Body of pancreas (tissue), 4 donors: Measurements from ENCODE around the gene SMIM28.

Experiments used
- POLR2A ChIP-seq, 3 donors: fragments of 450-650 bp; IDR thresholded peaks; one replicate each; pipeline ENCODE4 v1.6.1; 2016; ENCODE audit warnings: antibody characterized with exemption in 3 of 3, mild to moderate bottlenecking in 2 of 3
- TF ChIP-seq, protein P1 (sequence below), 7 experiments: fragments of 450-650 bp in 4 of 7; fragments of 200-600 bp in 3 of 7; sonication (generic) in 3 of 7; IDR thresholded peaks; one replicate each; pipeline ENCODE4 v1.5.1; 2016 to 2019; ENCODE audit warnings: antibody characterized with exemption in 7 of 7

DNA sequence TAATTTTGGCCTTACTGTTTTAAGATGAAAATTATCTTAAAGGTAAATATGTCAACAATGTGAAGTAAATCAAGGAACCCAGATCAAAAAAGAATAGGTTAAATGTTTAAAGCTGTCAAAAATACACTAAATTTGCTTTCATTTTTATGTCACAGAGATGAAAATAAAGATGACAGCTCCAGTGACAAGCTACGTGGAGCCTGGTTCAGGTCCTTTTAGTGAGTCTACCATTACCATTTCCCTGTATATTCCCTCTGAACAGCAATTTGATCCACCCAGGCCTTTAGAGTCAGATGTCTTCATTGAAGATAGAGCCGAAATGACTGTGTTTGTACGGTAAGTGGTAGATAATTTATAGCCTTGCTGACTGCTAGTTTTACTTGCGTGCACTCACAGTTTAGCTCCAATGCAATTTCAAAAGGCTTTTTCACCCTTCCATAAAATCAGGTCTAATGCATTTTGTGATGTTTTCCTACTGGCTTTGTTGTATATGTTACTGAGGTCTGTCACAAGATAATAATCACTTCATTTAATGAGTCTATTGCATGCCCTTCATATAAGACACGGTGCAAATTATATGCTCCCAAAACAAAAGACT is 28.2 kb downstream of the SMIM28 start:
- TF ChIP-seq, protein P1, sequence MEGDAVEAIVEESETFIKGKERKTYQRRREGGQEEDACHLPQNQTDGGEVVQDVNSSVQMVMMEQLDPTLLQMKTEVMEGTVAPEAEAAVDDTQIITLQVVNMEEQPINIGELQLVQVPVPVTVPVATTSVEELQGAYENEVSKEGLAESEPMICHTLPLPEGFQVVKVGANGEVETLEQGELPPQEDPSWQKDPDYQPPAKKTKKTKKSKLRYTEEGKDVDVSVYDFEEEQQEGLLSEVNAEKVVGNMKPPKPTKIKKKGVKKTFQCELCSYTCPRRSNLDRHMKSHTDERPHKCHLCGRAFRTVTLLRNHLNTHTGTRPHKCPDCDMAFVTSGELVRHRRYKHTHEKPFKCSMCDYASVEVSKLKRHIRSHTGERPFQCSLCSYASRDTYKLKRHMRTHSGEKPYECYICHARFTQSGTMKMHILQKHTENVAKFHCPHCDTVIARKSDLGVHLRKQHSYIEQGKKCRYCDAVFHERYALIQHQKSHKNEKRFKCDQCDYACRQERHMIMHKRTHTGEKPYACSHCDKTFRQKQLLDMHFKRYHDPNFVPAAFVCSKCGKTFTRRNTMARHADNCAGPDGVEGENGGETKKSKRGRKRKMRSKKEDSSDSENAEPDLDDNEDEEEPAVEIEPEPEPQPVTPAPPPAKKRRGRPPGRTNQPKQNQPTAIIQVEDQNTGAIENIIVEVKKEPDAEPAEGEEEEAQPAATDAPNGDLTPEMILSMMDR (IDR thresholded peaks at IDR 0.05): no peak
- no peak for TF ChIP-seq POLR2A (IDR thresholded peaks at IDR 0.05)
